HepG2 (cell line): Measurements from ENCODE around the gene KCNH8.

Experiments used
- CTCF ChIP-seq: sonication (generic); formaldehyde crosslinking; IDR thresholded peaks from 2 replicates; pipeline ENCODE4 v1.5.0; 2020; ENCODE audit warnings: mild to moderate bottlenecking, missing genetic modification reagents, moderate library complexity
- GTF3A ChIP-seq: sonication (generic); formaldehyde crosslinking; conservative IDR thresholded peaks from 2 replicates; pipeline ENCODE4 v1.4.0; 2020; ENCODE audit warnings: mild to moderate bottlenecking, missing genetic modification reagents
- JUNB ChIP-seq: sonication (generic); formaldehyde crosslinking; IDR thresholded peaks from 2 replicates; pipeline ENCODE4 v1.8.0; 2022; ENCODE audit warnings: missing genetic modification reagents, mild to moderate bottlenecking, borderline replicate concordance
- NR1H2 ChIP-seq: sonication (generic); formaldehyde crosslinking; IDR thresholded peaks from 2 replicates; pipeline ENCODE4 v1.8.1; 2022; ENCODE audit warnings: low read depth, missing genetic modification reagents, borderline replicate concordance
- SP4 ChIP-seq: sonication (generic); formaldehyde crosslinking; IDR thresholded peaks from 2 replicates; pipeline ENCODE4 v1.8.1; 2023; ENCODE audit warnings: mild to moderate bottlenecking, missing genetic modification reagents
- TF ChIP-seq, protein P1 (sequence below): IDR thresholded peaks from 2 replicates; pipeline ENCODE4 v1.6.1; 2012; ENCODE audit warnings: inconsistent platforms

- TF ChIP-seq CTCF (CRISPR knock-in tag) (no peak), SP4 (CRISPR knock-in tag) (no peak), NR1H2 (CRISPR knock-in tag) (no peak), GTF3A (CRISPR knock-in tag) (no peak), JUNB (no peak)
- TF ChIP-seq, protein P1, sequence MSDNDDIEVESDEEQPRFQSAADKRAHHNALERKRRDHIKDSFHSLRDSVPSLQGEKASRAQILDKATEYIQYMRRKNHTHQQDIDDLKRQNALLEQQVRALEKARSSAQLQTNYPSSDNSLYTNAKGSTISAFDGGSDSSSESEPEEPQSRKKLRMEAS, result no peak
Observed at GRCh38 chr3:19256313-19256712, 108.0 kb downstream of the KCNH8 start.
